HG02885 (cell line): Measurements from ENCODE around the gene OR51B4.
"Not testable (repeated sequence)": the region's sequence is repeated elsewhere in the genome, so short reads cannot be mapped to it uniquely, and the experiment has no call there.

Experiments used
- ATAC-seq: cut with Tn5 transposase; IDR thresholded peaks from one replicate; pipeline ENCODE4 v1.9.1; 2021; ENCODE audit warnings: mild to moderate bottlenecking; ENCODE audit not compliant: unreplicated experiment, poor library complexity

Gene OR51B4

DNA sequence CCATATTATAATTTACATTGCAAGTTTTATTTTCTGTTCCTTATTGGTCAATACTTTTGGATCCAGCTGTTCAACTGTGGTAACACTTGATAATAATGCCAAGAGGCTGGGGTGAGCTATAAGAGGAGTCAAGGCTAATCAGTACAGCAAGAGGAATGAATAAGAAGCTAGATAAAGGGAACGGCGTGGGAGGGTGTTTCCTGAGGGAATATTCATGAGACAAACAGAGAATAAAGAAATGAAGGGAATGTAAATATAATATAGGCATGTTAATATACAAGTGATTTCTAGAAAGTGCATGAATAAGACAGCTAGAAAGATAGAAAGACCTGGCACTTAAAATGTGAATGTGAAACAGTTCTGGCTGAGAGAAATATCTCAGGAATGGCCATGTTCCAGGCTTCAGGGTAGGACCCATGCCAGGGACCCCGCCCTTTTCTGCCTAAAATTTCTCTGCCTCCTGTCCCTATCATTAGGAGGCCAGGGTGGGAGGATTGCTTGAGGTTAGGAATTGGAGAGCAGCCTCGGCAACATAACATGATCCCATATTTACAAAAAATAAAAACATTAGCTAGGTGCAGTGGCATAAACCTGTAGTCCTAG, 3.9 kb downstream of the OR51B4 start:
- no peak for ATAC-seq

GRCh38 chr11:5294342-5294995, 7.3 kb downstream of the OR51B4 start:
- ATAC-seq: not testable (repeated sequence)

DNA sequence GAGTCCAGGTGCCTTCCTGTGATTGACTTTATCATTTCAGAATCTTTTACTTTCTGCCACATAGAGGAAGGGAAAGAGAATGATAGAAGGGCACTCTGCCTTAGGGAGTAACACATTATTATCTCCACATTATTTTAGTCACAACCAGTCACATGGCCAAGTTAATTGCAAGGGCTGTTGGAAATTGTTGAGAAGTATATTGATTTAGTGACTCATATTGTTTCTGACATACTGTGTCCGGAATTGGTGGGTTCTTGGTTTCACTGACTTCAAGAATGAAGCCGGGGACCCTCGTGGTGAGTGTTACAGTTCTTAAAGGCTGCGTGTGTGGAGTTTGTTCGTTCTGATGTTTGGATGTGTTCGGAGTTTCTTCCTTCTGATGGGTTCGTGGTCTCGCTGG, 8.7 kb downstream of the OR51B4 start:
- ATAC-seq: no peak

DNA sequence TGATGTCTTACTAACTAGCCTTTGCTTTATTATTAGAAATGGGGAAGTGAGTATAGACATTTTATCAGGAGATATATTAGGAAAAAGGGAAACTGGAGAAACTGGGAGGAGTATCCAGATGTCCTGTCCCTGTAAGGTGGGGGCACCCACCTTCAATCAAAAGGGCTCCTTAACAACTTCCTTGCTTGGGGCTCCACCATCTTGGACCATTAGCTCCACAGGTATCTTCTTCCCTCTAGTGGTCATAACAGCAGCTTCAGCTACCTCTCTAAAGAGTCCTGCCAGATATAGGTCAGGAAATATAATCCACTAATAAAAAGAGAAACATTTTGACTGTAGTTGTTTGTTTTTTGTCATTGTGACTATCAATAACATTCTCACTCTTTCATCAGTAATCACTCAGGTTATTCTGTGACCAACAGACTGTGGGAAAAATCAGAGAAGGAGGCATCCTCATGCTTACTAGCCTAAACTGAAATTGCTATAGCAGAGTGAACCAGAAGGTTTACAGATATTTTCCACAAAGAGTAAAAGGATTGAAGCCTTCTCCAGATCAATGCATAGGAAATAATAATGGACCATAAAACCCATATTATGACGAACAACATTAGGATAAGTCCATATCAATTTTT, 10.4 kb downstream of the OR51B4 start:
- ATAC-seq: peak; percentile 97

DNA sequence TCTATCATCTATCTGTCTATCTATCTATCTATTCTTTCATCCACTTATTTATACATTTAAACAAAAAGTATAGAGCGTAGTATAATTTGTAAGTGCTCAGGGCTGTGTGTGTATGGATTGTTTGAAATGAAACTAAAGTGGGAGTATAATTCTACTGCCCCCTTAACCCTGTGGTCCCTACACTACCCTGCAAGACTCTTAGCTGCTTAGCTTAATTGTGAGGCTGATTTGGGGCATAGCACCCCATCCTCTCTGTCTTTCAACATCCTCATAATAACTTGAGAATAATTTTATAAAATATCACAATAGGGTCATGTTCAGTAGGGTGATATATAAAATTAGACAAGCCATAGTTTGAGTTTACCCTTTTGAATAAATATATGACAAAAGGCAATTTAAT, 11.6 kb downstream of the OR51B4 start:
- no peak for ATAC-seq

- ATAC-seq: no peak
Measured at GRCh38 chr11:5289696-5290095, 12.1 kb downstream of the OR51B4 start.

DNA sequence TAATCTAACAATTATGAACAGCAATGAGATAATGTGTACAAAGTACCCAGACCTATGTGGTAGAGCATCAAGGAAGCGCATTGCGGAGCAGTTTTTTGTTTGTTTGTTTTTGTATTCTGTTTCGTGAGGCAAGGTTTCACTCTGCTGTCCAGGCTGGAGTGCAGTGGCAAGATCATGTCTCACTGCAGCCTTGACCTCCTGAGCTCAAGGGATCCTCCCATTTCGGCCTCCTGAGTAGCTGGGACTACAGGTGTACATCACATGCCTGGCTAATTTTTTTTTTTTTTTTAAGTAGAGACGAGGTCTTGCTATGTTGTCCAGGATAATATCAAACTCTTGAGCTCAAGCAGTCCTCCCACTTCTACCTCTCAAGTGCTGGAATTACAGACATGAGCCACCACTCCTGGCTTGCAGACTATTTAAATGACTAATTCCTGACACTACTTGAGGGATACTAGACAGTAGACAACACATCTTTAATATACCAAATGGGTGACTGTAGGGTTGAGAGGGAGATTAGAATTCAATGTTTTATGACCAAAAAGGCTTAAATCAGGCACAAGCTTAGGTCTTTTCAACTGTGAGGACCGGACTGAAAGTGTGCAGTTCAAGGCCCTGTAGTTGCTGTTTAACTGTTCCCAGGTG, 12.7 kb downstream of the OR51B4 start:
- ATAC-seq: no peak

DNA sequence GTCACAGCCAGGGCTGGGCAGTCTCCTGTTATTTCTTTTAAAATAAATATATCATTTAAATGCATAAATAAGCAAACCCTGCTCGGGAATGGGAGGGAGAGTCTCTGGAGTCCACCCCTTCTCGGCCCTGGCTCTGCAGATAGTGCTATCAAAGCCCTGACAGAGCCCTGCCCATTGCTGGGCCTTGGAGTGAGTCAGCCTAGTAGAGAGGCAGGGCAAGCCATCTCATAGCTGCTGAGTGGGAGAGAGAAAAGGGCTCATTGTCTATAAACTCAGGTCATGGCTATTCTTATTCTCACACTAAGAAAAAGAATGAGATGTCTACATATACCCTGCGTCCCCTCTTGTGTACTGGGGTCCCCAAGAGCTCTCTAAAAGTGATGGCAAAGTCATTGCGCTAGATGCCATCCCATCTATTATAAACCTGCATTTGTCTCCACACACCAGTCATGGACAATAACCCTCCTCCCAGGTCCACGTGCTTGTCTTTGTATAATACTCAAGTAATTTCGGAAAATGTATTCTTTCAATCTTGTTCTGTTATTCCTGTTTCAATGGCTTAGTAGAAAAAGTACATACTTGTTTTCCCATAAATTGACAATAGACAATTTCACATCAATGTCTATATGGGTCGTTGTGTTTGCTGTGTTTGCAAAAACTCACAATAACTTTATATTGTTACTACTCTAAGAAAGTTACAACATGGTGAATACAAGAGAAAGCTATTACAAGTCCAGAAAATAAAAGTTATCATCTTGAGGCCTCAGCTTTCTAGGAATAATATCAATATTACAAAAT, 13.4 kb downstream of the OR51B4 start:
- ATAC-seq: no peak

GRCh38 chr11:5286901-5287300, 14.8 kb downstream of the OR51B4 start:
- no peak for ATAC-seq

DNA sequence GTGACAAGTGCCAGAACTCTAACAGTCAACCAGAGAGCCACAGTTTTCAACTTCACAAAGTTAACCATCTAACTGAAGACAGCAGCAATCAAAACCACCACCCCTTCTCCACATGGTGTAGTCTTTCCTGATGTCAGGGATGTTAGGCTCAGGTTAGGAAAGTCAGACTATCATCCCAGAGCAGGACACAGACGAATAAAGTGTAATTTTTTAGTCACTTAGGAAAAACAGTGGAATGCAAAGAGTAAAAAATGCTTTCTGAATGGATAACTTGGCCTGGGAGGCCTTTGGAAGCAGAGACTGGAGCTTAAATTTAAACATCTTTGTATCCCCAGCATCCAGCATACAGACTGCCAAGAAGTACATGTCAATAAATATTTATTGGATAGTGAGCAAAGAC, 15.4 kb downstream of the OR51B4 start:
- ATAC-seq: no peak

DNA sequence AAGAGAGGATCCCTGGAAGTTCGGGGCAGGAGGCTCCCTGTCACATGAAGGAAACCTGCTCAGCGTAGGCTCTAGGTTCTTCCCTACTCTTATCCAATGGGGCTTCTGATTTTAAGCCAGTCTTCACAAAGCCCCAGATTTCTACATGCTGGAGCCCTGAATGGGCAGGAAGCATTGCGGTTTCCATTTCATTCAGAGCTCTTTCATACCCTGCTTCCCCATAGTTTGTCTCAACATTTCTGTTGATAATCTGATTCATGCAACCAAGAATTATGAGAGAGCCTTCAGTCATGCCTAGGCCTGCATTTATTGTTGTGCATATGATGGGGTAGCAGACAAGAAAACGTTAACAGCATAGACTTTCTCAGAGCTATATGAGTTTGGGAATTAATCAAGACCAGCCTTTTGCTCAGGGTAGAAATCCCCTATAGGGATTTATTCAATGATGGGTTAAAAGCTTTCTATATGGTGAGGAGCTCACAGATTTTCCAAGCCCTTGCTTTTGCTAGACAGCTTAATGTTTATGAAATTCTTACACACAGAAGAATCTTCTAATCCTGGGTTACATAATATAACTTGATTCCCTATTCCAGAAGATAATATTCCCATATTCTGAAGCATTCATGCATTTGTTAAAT, 15.9 kb downstream of the OR51B4 start:
- ATAC-seq: no peak

- no peak for ATAC-seq
Measured at GRCh38 chr11:5284637-5285036, 17.1 kb downstream of the OR51B4 start.

GRCh38 chr11:5283882-5284281, 17.9 kb downstream of the OR51B4 start:
- ATAC-seq: no peak

DNA sequence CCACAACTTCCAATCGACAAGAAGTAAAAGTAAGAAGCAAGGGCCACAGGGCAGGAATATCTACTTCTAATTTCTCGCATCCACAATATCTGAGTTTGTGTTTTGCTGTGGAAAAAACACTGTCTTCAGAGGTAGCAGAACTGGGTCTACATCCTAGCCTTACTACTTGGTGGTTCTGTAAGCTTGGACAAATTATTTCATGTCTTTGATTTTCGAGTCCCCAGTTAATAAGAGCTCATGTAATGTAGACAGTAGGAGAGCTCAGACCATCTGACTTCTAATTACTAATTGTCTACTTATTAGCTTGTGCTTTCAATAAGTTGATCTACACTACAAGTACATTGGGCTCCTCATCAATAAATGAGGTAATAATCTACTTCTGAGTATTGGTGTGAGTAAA, 18.7 kb downstream of the OR51B4 start:
- no peak for ATAC-seq

GRCh38 chr11:5282628-5283027, 19.1 kb downstream of the OR51B4 start:
- ATAC-seq: no peak

DNA sequence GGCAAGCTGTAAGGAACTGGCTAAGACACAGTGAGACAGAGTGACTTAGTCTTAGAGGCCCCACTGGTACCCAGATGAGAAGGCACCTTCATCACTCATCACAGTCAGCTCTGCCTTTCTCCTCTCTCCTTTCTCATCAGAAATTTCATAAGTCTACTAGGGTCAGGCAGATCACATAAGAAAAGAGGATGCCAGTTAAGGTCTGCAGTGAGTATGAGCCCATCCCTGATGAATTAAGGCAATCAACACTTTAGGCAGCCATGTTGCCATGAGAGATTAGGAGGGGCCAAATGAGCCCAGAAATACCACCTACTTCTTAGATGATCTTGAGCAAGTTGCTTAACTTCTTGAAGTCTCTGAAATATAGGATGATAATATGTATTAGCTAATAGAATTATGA, 20.1 kb downstream of the OR51B4 start:
- ATAC-seq: no peak

- peak; percentile 96 for ATAC-seq
Measured at GRCh38 chr11:5280582-5281102, 21.1 kb downstream of the OR51B4 start.

- ATAC-seq: no peak
Measured at GRCh38 chr11:5279471-5280090, 22.2 kb downstream of the OR51B4 start.

DNA sequence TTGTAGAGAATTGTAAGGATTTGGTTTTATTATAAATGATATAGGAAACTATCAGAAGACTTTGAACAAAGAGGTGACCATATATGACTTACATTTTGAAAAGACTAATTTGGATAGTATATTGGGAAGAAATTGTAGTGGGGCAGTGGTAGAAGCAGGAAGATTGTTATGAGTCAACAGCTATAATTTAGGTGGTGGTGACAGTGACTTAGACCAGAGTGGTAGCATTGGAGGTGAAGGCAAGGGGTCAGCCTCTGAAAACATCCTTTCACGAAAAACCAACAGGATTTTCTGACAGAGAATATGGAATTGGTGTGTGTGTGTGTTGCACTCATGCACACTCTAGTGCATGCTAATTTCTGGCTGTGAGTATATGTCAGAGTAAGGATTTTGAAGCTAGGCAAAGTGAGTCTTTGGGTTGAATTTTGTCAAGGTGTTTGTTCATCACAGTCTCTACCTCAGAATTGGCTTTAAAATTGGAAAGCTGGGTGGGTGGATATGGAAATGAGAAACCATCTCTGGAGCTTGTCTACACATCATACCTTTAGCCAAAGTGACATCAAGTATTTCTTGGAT, 23.9 kb downstream of the OR51B4 start:
- peak; percentile 47 for ATAC-seq
